ENCODE results near the gene EPHA6. TPM values are rescaled to one million over a fixed set of nuclear protein-coding genes. Genes with fewer than 3 reads are reported as not detected.

Gene EPHA6
- total and polyA plus RNA-seq, 2 donors (not counting 1 experiment from before 2014, with no cell fraction given), result not detected

DNA sequence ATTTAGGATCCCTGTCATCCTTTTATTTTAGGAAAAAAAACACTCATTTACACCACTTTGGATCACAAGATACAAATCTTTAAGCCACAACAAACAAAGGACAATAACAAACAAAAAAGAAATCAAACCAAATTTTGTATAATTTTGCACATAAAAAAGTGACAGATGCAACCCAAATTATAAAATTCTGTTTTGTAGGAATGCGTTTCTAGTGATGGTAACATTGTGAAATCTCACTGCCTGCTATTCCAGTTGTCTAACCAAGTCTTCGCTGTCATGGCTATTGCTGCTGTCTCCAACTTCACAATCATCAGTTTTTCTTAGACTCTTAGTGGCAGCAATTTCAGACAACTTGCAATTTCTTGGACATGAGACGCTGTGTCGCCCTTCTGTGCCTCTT lies 891.8 kb downstream of the EPHA6 start:
- WGBS (ENCODE audit: insufficient coverage), result 100% methylated on average over 1 of the region's 4 CpGs
- intact Hi-C loops (cut with micrococcal nuclease), result no loop called here
- Histone ChIP-seq H3K4me1 (ENCODE audit: control insufficient read depth in 2 of 2, insufficient read depth in 2 of 2, low read length in 2 of 2) (no peaks in the 10 kb centered on the region), H4K20me1 (ENCODE audit: control insufficient read depth, insufficient read depth, low read length, poor library complexity, severe bottlenecking) (no peaks in the 10 kb centered on the region), H3K4me2 (replicated peaks; ENCODE audit: low read depth, low read length, poor library complexity, severe bottlenecking) (no peak overlapping the region), H3K4me3 (ENCODE audit: control extremely low read depth in 1 of 5, extremely low read depth in 1 of 5, insufficient read depth in 1 of 5, low read depth in 2 of 5, low read length in 4 of 5) (no peak overlapping the region), H2AFZ (ENCODE audit: insufficient read depth, low read depth, low read length, poor library complexity, severe bottlenecking) (no peak overlapping the region), H3K36me3 (replicated peaks in 1 of 2; ENCODE audit: control extremely low read depth in 1 of 2, control insufficient read depth in 1 of 2, extremely low read depth in 1 of 2, insufficient read depth in 2 of 2, low read length in 1 of 2) (no peaks in the 10 kb centered on the region), H3K27me3 (replicated peaks in 1 of 4; ENCODE audit: control extremely low read depth in 1 of 4, control insufficient read depth in 3 of 4, insufficient read depth in 4 of 4, low read length in 3 of 4) (peaks cover 0 to 4% (median 0%) of the 10 kb centered on the region in 4 experiments), H3K9ac (ENCODE audit: low read length) (no peak overlapping the region), H3K79me2 (ENCODE audit: control insufficient read depth, insufficient read depth, low read length) (no peaks in the 10 kb centered on the region), H3K9me3 (ENCODE audit: control extremely low read depth in 1 of 3, control insufficient read depth in 2 of 3, insufficient read depth in 1 of 3, low read length in 2 of 3) (peaks cover 0 to 7% (median 0%) of the 10 kb centered on the region in 3 donors), H3K27ac (ENCODE audit: low read length in 2 of 2) (no peak overlapping the region)
- POLR2A ChIA-PET, result no interaction called here
- Mint-ChIP-seq H3K4me3 (no peak overlapping the region), H3K27me3 (peaks cover 5% of the 10 kb centered on the region), H3K27ac (no peak overlapping the region), H3K9me3 (ENCODE audit: insufficient read depth) (no peaks in the 10 kb centered on the region), H3K4me1 (no peaks in the 10 kb centered on the region)
- DNase-seq (no peak), ATAC-seq (ENCODE audit: low read depth) (no peak)
- CTCF ChIA-PET, result no interaction called here
- TF ChIP-seq EZH2 (IDR thresholded peaks at IDR 0.05; ENCODE audit: borderline replicate concordance, insufficient read depth, low read depth, low read length, poor library complexity, severe bottlenecking), result no peak
- TF ChIP-seq, protein P1, sequence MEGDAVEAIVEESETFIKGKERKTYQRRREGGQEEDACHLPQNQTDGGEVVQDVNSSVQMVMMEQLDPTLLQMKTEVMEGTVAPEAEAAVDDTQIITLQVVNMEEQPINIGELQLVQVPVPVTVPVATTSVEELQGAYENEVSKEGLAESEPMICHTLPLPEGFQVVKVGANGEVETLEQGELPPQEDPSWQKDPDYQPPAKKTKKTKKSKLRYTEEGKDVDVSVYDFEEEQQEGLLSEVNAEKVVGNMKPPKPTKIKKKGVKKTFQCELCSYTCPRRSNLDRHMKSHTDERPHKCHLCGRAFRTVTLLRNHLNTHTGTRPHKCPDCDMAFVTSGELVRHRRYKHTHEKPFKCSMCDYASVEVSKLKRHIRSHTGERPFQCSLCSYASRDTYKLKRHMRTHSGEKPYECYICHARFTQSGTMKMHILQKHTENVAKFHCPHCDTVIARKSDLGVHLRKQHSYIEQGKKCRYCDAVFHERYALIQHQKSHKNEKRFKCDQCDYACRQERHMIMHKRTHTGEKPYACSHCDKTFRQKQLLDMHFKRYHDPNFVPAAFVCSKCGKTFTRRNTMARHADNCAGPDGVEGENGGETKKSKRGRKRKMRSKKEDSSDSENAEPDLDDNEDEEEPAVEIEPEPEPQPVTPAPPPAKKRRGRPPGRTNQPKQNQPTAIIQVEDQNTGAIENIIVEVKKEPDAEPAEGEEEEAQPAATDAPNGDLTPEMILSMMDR (IDR thresholded peaks at IDR 0.05), result no peak

DNA sequence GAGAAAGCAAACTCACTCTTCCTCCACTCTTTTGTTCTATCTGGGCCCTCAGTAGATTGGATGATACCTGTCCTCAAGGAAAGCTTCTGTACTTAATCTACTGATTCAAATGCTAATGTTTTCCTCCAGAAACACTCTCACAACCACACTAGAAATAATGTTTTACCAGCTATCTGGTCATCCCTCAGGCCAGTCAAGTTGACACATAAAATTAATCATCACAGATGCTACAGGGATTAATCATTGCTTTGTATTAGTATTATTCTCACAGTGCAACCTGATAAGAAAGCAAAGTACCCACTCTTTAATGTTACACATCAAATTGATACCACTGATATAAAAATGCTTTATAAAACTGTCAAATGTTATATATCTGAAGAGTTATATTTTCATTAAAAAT lies 897.3 kb downstream of the EPHA6 start:
- no peak for ATAC-seq (ENCODE audit: low read depth)
- Histone ChIP-seq H3K4me1 (ENCODE audit: control insufficient read depth in 2 of 2, insufficient read depth in 2 of 2, low read length in 2 of 2) (no peaks in the 10 kb centered on the region), H3K9me3 (ENCODE audit: control extremely low read depth in 1 of 3, control insufficient read depth in 2 of 3, insufficient read depth in 1 of 3, low read length in 2 of 3) (peaks cover 0 to 7% (median 0%) of the 10 kb centered on the region in 3 donors), H3K79me2 (ENCODE audit: control insufficient read depth, insufficient read depth, low read length) (no peaks in the 10 kb centered on the region), H3K27me3 (replicated peaks in 1 of 4; ENCODE audit: control extremely low read depth in 1 of 4, control insufficient read depth in 3 of 4, insufficient read depth in 4 of 4, low read length in 3 of 4) (no peaks in the 10 kb centered on the region), H3K4me2 (replicated peaks; ENCODE audit: low read depth, low read length, poor library complexity, severe bottlenecking) (no peak overlapping the region), H3K36me3 (replicated peaks in 1 of 2; ENCODE audit: control extremely low read depth in 1 of 2, control insufficient read depth in 1 of 2, extremely low read depth in 1 of 2, insufficient read depth in 2 of 2, low read length in 1 of 2) (no peaks in the 10 kb centered on the region), H3K4me3 (ENCODE audit: control extremely low read depth in 1 of 5, extremely low read depth in 1 of 5, insufficient read depth in 1 of 5, low read depth in 2 of 5, low read length in 4 of 5) (no peak overlapping the region), H3K27ac (ENCODE audit: low read length in 2 of 2) (no peak overlapping the region), H4K20me1 (ENCODE audit: control insufficient read depth, insufficient read depth, low read length, poor library complexity, severe bottlenecking) (no peaks in the 10 kb centered on the region), H2AFZ (ENCODE audit: insufficient read depth, low read depth, low read length, poor library complexity, severe bottlenecking) (no peak overlapping the region), H3K9ac (ENCODE audit: low read length) (no peak overlapping the region)
- POLR2A ChIA-PET, result no interaction called here
- Mint-ChIP-seq H3K27ac (no peak overlapping the region), H3K9me3 (ENCODE audit: insufficient read depth) (no peaks in the 10 kb centered on the region), H3K4me1 (no peaks in the 10 kb centered on the region), H3K4me3 (no peak overlapping the region), H3K27me3 (peaks cover 12% of the 10 kb centered on the region)
- no peak for DNase-seq
- intact Hi-C loops (cut with micrococcal nuclease), result no loop called here
- no peak for TF ChIP-seq EZH2 (IDR thresholded peaks at IDR 0.05; ENCODE audit: borderline replicate concordance, insufficient read depth, low read depth, low read length, poor library complexity, severe bottlenecking)
- TF ChIP-seq, protein P1 (IDR thresholded peaks at IDR 0.05), result no peak
- CTCF ChIA-PET, result no interaction called here

Data from B cell (primary cell).